ENCODE measurements around the gene TMEM52B.

- TF ChIP-seq, protein P1, sequence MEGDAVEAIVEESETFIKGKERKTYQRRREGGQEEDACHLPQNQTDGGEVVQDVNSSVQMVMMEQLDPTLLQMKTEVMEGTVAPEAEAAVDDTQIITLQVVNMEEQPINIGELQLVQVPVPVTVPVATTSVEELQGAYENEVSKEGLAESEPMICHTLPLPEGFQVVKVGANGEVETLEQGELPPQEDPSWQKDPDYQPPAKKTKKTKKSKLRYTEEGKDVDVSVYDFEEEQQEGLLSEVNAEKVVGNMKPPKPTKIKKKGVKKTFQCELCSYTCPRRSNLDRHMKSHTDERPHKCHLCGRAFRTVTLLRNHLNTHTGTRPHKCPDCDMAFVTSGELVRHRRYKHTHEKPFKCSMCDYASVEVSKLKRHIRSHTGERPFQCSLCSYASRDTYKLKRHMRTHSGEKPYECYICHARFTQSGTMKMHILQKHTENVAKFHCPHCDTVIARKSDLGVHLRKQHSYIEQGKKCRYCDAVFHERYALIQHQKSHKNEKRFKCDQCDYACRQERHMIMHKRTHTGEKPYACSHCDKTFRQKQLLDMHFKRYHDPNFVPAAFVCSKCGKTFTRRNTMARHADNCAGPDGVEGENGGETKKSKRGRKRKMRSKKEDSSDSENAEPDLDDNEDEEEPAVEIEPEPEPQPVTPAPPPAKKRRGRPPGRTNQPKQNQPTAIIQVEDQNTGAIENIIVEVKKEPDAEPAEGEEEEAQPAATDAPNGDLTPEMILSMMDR (IDR thresholded peaks at IDR 0.05), result peak; percentile 63 to 94 (median 77)
- no peak for TF ChIP-seq POLR2A (IDR thresholded peaks at IDR 0.05)
These were observed 57.2 kb downstream of the TMEM52B start for GRCh38 chr12:10235761-10236631.
